ENCODE results near the gene IQCH. TPM values are rescaled to one million over a fixed set of nuclear protein-coding genes. Genes with fewer than 3 reads are reported as not detected.
A peak's percentile ranks its signal among the peaks of the same experiment; 100 is the strongest.

The IQCH gene
- total RNA-seq, 4 donors from 2014 or later, result 0.40 to 5.2 (median 1.9) TPM

- TF ChIP-seq POLR2A (IDR thresholded peaks at IDR 0.05) (no peak), POLR2AphosphoS5 (IDR thresholded peaks at IDR 0.05) (no peak), CTCF (IDR thresholded peaks at IDR 0.05) (no peak), EP300 (IDR thresholded peaks at IDR 0.05; ENCODE audit: low read depth) (no peak)
- no peaks in the 10 kb centered on the region for H3K27me3 ChIP-seq
- H3K4me3 ChIP-seq, result no peak overlapping the region
- DNase-seq, result no peak
- no peak overlapping the region for H3K27ac ChIP-seq
- no peaks in the 10 kb centered on the region for H3K4me1 ChIP-seq
- in situ Hi-C loops (cut with MboI; ENCODE audit: low pct_ligation_motif_present in 1 of 4, low pct_unique_long_range_greater_than_20kb in 1 of 4, low sequenced_read_pairs in 3 of 4) (no loop called here), intact Hi-C loops (cut with DNase I; ENCODE audit: low total_unique reads) (no loop called here)
- no peaks in the 10 kb centered on the region for H3K36me3 ChIP-seq
- H3K9me3 ChIP-seq, result no peaks in the 10 kb centered on the region
- 85 to 90% methylated on average over 1 of the region's 1 CpG for WGBS, 2 donors (ENCODE audit: low coverage in 1 of 2)
Observed at GRCh38 chr15:67533873-67534272, 279.3 kb downstream of the IQCH start.

- 92% methylated on average over 1 of the region's 1 CpG; no CpG with 5 or more reads in 1 of the 2 donors for WGBS, 2 donors (ENCODE audit: low coverage in 1 of 2)
- Histone ChIP-seq H3K4me3 (no peak overlapping the region), H3K36me3 (no peaks in the 10 kb centered on the region), H3K4me1 (no peaks in the 10 kb centered on the region), H3K9me3 (no peaks in the 10 kb centered on the region), H3K27ac (no peak overlapping the region), H3K27me3 (no peaks in the 10 kb centered on the region)
- in situ Hi-C loops (cut with MboI; ENCODE audit: low pct_ligation_motif_present in 1 of 4, low pct_unique_long_range_greater_than_20kb in 1 of 4, low sequenced_read_pairs in 3 of 4), result no loop called here
- no peak for DNase-seq
- no peak for TF ChIP-seq CTCF (IDR thresholded peaks at IDR 0.05)
- TF ChIP-seq EP300 (IDR thresholded peaks at IDR 0.05; ENCODE audit: low read depth), result no peak
- TF ChIP-seq POLR2A (IDR thresholded peaks at IDR 0.05), result no peak
- TF ChIP-seq POLR2AphosphoS5 (IDR thresholded peaks at IDR 0.05), result no peak
- intact Hi-C loops (cut with DNase I; ENCODE audit: low total_unique reads), result no loop called here
Observed at GRCh38 chr15:67534360-67534759, 279.8 kb downstream of the IQCH start.

GRCh38 chr15:67537771-67538170, 283.2 kb downstream of the IQCH start:
- TF ChIP-seq POLR2A (IDR thresholded peaks at IDR 0.05) (no peak), CTCF (IDR thresholded peaks at IDR 0.05) (no peak), EP300 (IDR thresholded peaks at IDR 0.05; ENCODE audit: low read depth) (no peak), POLR2AphosphoS5 (IDR thresholded peaks at IDR 0.05) (no peak)
- Histone ChIP-seq H3K9me3 (no peaks in the 10 kb centered on the region), H3K27me3 (no peaks in the 10 kb centered on the region), H3K36me3 (no peaks in the 10 kb centered on the region), H3K4me1 (peaks cover 0 to 11% (median 3%) of the 10 kb centered on the region in 4 donors), H3K27ac (no peak overlapping the region), H3K4me3 (no peak overlapping the region)
- intact Hi-C loops (cut with DNase I; ENCODE audit: low total_unique reads), result no loop called here
- in situ Hi-C loops (cut with MboI; ENCODE audit: low pct_ligation_motif_present in 1 of 4, low pct_unique_long_range_greater_than_20kb in 1 of 4, low sequenced_read_pairs in 3 of 4), result no loop called here
- WGBS, 2 donors (ENCODE audit: low coverage in 1 of 2), result 100% methylated on average over 1 of the region's 1 CpG
- no peak for DNase-seq

- no peaks in the 10 kb centered on the region for H3K27me3 ChIP-seq
- peak within 1 kb of the TSS; percentile 61 to 96 (median 72) for H3K4me3 ChIP-seq
- in situ Hi-C loops (cut with MboI; ENCODE audit: low pct_ligation_motif_present in 1 of 4, low pct_unique_long_range_greater_than_20kb in 1 of 4, low sequenced_read_pairs in 3 of 4), result no loop called here
- no peaks in the 10 kb centered on the region for H3K9me3 ChIP-seq
- peak within 1 kb of the TSS; percentile 90 to 94 (median 92) for H3K27ac ChIP-seq
- H3K4me1 ChIP-seq, result peaks cover 6 to 36% (median 22%) of the 10 kb centered on the region in 4 donors
- 3 to 9% methylated on average over 7 to 37 of the region's 91 CpGs for WGBS, 2 donors (ENCODE audit: low coverage in 1 of 2)
- DNase-seq, result peak; percentile 90
- intact Hi-C loops (cut with DNase I; ENCODE audit: low total_unique reads), result loop anchor here (2.0 kb wide), 1 partner anchor 22 kb away; the partner anchor contains the start of gene C15orf61
- H3K36me3 ChIP-seq, result no peaks in the 10 kb centered on the region
- TF ChIP-seq CTCF (IDR thresholded peaks at IDR 0.05) (no peak), POLR2A (IDR thresholded peaks at IDR 0.05) (peak; percentile 77), POLR2AphosphoS5 (IDR thresholded peaks at IDR 0.05) (peak; percentile 35 to 79 (median 73)), EP300 (IDR thresholded peaks at IDR 0.05; ENCODE audit: low read depth) (no peak)
Observed at GRCh38 chr15:67542420-67543347, 288.1 kb downstream of the IQCH start, which contains the start of gene MAP2K5. MAP2K5 (plus strand) TSS chr15:67542703; CDS start chr15:67543336, 633 bp downstream.

Measured in transverse colon (tissue), 4 donors.